Stimulated activated CD4-positive, alpha-beta T cell treated with anti-CD3 and anti-CD28 coated beads, Interleukin-4, amount 100 ng/mL, for 24 hours (primary cell): Measurements from ENCODE around the gene DIP2C.
"Not testable (repeated sequence)": the region's sequence is repeated elsewhere in the genome, so short reads cannot be mapped to it uniquely, and the experiment has no call there.

Source experiments
- DNase-seq: peaks from one replicate; pipeline ENCODE4 v3.0.0-alpha.2; 2020

The DIP2C gene

GRCh38 chr10:692682-693351, 3.3 kb upstream of the DIP2C start:
- DNase-seq: no peak

- DNase-seq: no peak
Observed at GRCh38 chr10:691216-691615, 1.7 kb upstream of the DIP2C start.

GRCh38 chr10:690372-691161, 1.1 kb upstream of the DIP2C start:
- no peak for DNase-seq

- no peak for DNase-seq
Observed at GRCh38 chr10:689121-689451, 382 bp downstream of the DIP2C start.

GRCh38 chr10:688312-689120, 952 bp downstream of the DIP2C start:
- DNase-seq: no peak

- no peak for DNase-seq
Observed at GRCh38 chr10:687583-688311, 1.7 kb downstream of the DIP2C start.

GRCh38 chr10:686155-686931, 3.1 kb downstream of the DIP2C start:
- no peak for DNase-seq

GRCh38 chr10:685613-686012, 3.9 kb downstream of the DIP2C start:
- no peak for DNase-seq

- DNase-seq: no peak
Observed at GRCh38 chr10:683448-684071, 5.9 kb downstream of the DIP2C start.

- DNase-seq: no peak
Observed at GRCh38 chr10:682931-683447, 6.5 kb downstream of the DIP2C start.

- no peak for DNase-seq
Observed at GRCh38 chr10:681670-682318, 7.7 kb downstream of the DIP2C start.

GRCh38 chr10:680745-681144, 8.7 kb downstream of the DIP2C start:
- no peak for DNase-seq

- DNase-seq: no peak
Observed at GRCh38 chr10:680146-680545, 9.3 kb downstream of the DIP2C start.

- no peak for DNase-seq
Observed at GRCh38 chr10:679556-679955, 9.9 kb downstream of the DIP2C start.

GRCh38 chr10:678662-679005, 10.8 kb downstream of the DIP2C start:
- DNase-seq: not testable (repeated sequence)

GRCh38 chr10:677750-678661, 11.5 kb downstream of the DIP2C start:
- no peak for DNase-seq

- no peak for DNase-seq
Observed at GRCh38 chr10:677038-677437, 12.4 kb downstream of the DIP2C start.

- no peak for DNase-seq
Observed at GRCh38 chr10:676178-676577, 13.3 kb downstream of the DIP2C start.

GRCh38 chr10:675532-675931, 13.9 kb downstream of the DIP2C start:
- DNase-seq: no peak

GRCh38 chr10:673492-673891, 16.0 kb downstream of the DIP2C start:
- DNase-seq: no peak
